ENCODE measurements around the gene TEKT3. TPM values are rescaled to one million over a fixed set of nuclear protein-coding genes. Genes with fewer than 3 reads are reported as not detected.
A peak's percentile ranks its signal among the peaks of the same experiment; 100 is the strongest.

TEKT3 gene
- total and polyA plus RNA-seq, 7 donors, result 0.05 to 0.97 (median 0.38) TPM; not detected in 3

GRCh38 chr17:15309793-15310192 lies 31.6 kb downstream of the TEKT3 start:
- Histone ChIP-seq H3K27ac (peak overlapping the region; percentile 58), H3K4me3 (no peak overlapping the region), H3K27me3 (ENCODE audit: insufficient read depth in 3 of 3, low read length in 2 of 3) (no peaks in the 10 kb centered on the region), H3K9me3 (no peaks in the 10 kb centered on the region), H3K4me1 (peaks cover 8% of the 10 kb centered on the region), H3K36me3 (ENCODE audit: insufficient read depth in 1 of 2, low read depth in 1 of 2) (no peaks in the 10 kb centered on the region)
- no peak for TF ChIP-seq CTCF (IDR thresholded peaks at IDR 0.05)
- intact Hi-C loops (cut with DNase I), result loop anchor here in 1 of 2 donors (5.0 kb wide), 1 partner anchor 42 kb away; the partner anchor contains the start of gene PMP22
- peak; percentile 35 to 70 (median 50) for ATAC-seq
- no peak for DNase-seq
- WGBS, 3 donors, result 40 to 63% (median 42%) methylated on average over 3 of the region's 3 CpGs

DNA sequence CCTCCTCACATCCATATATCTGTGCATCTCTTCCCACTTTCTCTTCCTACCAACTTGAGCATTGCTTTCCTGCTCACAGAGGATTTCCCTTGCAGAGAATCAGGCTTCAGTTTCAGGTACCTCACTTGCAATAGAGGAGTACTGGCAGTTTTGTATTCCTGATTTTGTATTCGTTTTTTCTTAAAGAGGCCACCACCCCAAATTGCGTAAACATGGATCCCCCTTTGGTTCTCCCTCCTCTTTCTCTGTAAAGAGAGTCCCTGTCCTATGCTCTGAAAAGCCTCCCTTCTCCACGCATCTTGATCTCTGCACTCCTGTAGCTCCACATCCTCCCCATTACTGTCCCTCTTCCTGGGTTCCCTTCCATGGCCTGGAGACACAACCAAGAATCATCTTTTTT lies 32.2 kb downstream of the TEKT3 start:
- H3K27ac ChIP-seq, result peak overlapping the region; percentile 58
- H3K4me3 ChIP-seq, result no peak overlapping the region
- ATAC-seq (no peak), DNase-seq (no peak)
- 51 to 80% (median 70%) methylated on average over 3 of the region's 3 CpGs for WGBS, 3 donors
- H3K27me3 ChIP-seq (ENCODE audit: insufficient read depth in 3 of 3, low read length in 2 of 3), result no peaks in the 10 kb centered on the region
- no peaks in the 10 kb centered on the region for H3K9me3 ChIP-seq
- H3K36me3 ChIP-seq (ENCODE audit: insufficient read depth in 1 of 2, low read depth in 1 of 2), result no peaks in the 10 kb centered on the region
- no peak for TF ChIP-seq CTCF (IDR thresholded peaks at IDR 0.05)
- intact Hi-C loops (cut with DNase I), result loop anchor here in 1 of 2 donors (5.0 kb wide), 1 partner anchor 42 kb away; the partner anchor contains the start of gene PMP22
- H3K4me1 ChIP-seq, result peaks cover 8% of the 10 kb centered on the region

DNA sequence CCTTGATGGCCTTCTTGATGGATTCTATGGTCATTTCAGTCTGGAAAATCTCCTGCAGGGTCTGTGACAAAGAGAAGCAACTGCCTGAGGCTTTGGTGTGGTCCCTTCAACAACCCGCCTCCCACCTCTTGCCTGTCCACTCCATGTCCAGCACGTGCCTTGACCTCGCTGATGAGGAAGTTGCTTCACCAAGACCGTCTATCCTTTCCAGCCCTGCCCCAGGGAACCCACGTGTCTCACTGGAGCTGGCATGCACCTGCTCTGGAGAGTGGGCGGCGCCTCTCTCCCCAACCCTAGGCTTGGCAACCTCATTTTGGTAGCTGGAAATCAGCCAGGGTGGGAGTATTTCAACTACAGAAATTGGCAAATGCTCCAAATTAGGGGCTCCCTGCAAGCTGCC lies 32.6 kb downstream of the TEKT3 start:
- intact Hi-C loops (cut with DNase I), result loop anchor here in 1 of 2 donors (5.0 kb wide), 1 partner anchor 41 kb away; the partner anchor contains the start of gene PMP22
- peak in 1 of 4 donors; percentile 20 for ATAC-seq
- Histone ChIP-seq H3K4me1 (peaks cover 8% of the 10 kb centered on the region), H3K9me3 (no peaks in the 10 kb centered on the region), H3K4me3 (no peak overlapping the region), H3K36me3 (ENCODE audit: insufficient read depth in 1 of 2, low read depth in 1 of 2) (no peaks in the 10 kb centered on the region), H3K27me3 (ENCODE audit: insufficient read depth in 3 of 3, low read length in 2 of 3) (no peaks in the 10 kb centered on the region), H3K27ac (no peak overlapping the region)
- 79 to 81% (median 80%) methylated on average over 7 of the region's 7 CpGs for WGBS, 3 donors
- TF ChIP-seq CTCF (IDR thresholded peaks at IDR 0.05), result no peak
- no peak for DNase-seq

- peak overlapping the region; percentile 43 for H3K27ac ChIP-seq
- TF ChIP-seq CTCF (IDR thresholded peaks at IDR 0.05), result no peak
- 25 to 40% (median 29%) methylated on average over 4 of the region's 4 CpGs for WGBS, 3 donors
- intact Hi-C loops (cut with DNase I), result loop anchor here in 1 of 2 donors (5.0 kb wide), 1 partner anchor 40 kb away; the partner anchor contains the start of gene PMP22
- peaks cover 8% of the 10 kb centered on the region for H3K4me1 ChIP-seq
- no peaks in the 10 kb centered on the region for H3K36me3 ChIP-seq (ENCODE audit: insufficient read depth in 1 of 2, low read depth in 1 of 2)
- no peak overlapping the region for H3K4me3 ChIP-seq
- H3K27me3 ChIP-seq (ENCODE audit: insufficient read depth in 3 of 3, low read length in 2 of 3), result no peaks in the 10 kb centered on the region
- no peaks in the 10 kb centered on the region for H3K9me3 ChIP-seq
- DNase-seq, result peak; percentile 15 to 59
- peak; percentile 76 to 96 (median 90) for ATAC-seq
Measured at GRCh38 chr17:15307710-15308111, 33.7 kb downstream of the TEKT3 start.

DNA sequence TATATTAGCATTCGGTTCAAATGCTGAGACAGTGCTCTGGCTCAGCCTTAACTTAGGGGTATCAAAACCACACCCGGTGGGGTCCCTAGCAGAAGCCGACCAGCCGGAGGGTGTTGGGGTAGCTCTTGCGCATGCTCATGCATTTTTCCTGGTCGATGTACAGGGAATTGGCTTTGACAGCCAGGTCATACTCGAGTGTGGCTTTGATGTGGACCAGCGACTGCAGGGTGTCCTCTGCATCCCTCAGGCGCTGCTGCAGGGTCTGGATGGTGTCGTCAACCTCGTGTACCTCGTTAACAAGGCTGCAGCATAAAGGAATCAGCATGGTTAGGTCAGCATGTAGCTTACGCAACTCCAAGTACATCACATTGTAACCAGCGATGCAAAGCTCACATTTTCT lies 37.5 kb downstream of the TEKT3 start:
- no peak for DNase-seq
- intact Hi-C loops (cut with DNase I), result no loop called here
- Histone ChIP-seq H3K36me3 (ENCODE audit: insufficient read depth in 1 of 2, low read depth in 1 of 2) (no peaks in the 10 kb centered on the region), H3K4me3 (no peak overlapping the region), H3K27me3 (ENCODE audit: insufficient read depth in 3 of 3, low read length in 2 of 3) (no peaks in the 10 kb centered on the region), H3K9me3 (no peaks in the 10 kb centered on the region), H3K4me1 (peaks cover 8% of the 10 kb centered on the region), H3K27ac (no peak overlapping the region)
- ATAC-seq, result no peak
- WGBS, 3 donors, result 91 to 93% (median 91%) methylated on average over 14 of the region's 14 CpGs
- no peak for TF ChIP-seq CTCF (IDR thresholded peaks at IDR 0.05)
